Tibial nerve (tissue), 4 donors: ENCODE results near the gene PELO.

Source experiments
- EP300 ChIP-seq, 2 donors: sonication (generic); formaldehyde crosslinking; IDR thresholded peaks; one replicate each; pipeline ENCODE4 v1.6.1; 2017; ENCODE audit warnings: antibody characterized with exemption in 2 of 2, mild to moderate bottlenecking in 1 of 2
- POLR2A ChIP-seq, 2 donors: fragments of 450-650 bp; IDR thresholded peaks; one replicate each; pipeline ENCODE4 v1.6.1; 2017; ENCODE audit warnings: antibody characterized with exemption in 2 of 2, mild to moderate bottlenecking in 2 of 2, moderate library complexity in 2 of 2
- TF ChIP-seq, protein P1 (sequence below), 5 experiments: fragments of 200-600 bp in 3 of 5; fragments of 450-650 bp in 2 of 5; sonication (generic) in 3 of 5; IDR thresholded peaks; one replicate each; pipeline ENCODE4 v1.5.1; 2016 to 2019; ENCODE audit warnings: antibody characterized with exemption in 5 of 5, mild to moderate bottlenecking in 3 of 5, moderate library complexity in 2 of 5

DNA sequence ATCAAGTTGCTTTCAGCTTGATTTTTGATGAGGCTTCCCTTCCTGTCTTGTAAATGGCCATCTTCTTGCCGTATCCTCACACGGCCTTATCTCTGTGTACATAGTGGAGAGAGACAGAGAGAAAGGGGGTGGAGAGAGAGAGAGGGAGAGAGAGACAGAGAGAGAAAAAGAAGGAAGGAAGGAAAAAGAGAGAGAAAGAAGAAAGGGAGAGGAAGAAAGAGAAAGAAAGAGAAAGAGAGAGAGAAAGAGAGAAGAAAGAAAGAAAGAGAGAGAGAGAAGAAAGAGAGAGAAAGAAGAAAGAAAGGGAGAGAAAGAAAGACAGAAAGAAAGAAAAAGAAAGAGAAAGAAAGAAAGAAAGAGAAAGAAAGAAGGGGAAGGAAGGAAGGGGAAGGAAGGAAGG, 46.6 kb downstream of the PELO start:
- TF ChIP-seq, protein P1, sequence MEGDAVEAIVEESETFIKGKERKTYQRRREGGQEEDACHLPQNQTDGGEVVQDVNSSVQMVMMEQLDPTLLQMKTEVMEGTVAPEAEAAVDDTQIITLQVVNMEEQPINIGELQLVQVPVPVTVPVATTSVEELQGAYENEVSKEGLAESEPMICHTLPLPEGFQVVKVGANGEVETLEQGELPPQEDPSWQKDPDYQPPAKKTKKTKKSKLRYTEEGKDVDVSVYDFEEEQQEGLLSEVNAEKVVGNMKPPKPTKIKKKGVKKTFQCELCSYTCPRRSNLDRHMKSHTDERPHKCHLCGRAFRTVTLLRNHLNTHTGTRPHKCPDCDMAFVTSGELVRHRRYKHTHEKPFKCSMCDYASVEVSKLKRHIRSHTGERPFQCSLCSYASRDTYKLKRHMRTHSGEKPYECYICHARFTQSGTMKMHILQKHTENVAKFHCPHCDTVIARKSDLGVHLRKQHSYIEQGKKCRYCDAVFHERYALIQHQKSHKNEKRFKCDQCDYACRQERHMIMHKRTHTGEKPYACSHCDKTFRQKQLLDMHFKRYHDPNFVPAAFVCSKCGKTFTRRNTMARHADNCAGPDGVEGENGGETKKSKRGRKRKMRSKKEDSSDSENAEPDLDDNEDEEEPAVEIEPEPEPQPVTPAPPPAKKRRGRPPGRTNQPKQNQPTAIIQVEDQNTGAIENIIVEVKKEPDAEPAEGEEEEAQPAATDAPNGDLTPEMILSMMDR (IDR thresholded peaks at IDR 0.05), result no peak
- TF ChIP-seq POLR2A (IDR thresholded peaks at IDR 0.05) (no peak), EP300 (IDR thresholded peaks at IDR 0.05) (no peak)
